ENCODE measurements around the gene KDM2B.

GRCh38 chr12:121595520-121595919, 14.7 kb upstream of the KDM2B start:
- TF ChIP-seq POLR2A (IDR thresholded peaks at IDR 0.05): no peak
- TF ChIP-seq CTCF (IDR thresholded peaks at IDR 0.05): no peak
